Neuronal stem cell (in vitro differentiated cells): Measurements from ENCODE around the gene ALDH3B1.

Experiments
- DNase-seq: peaks from one replicate; pipeline ENCODE4 v3.0.0-alpha.2; 2013; ENCODE audit warnings: low spot score
- H2AFZ ChIP-seq: one replicate; pipeline ENCODE4 v1.6.1; 2013; ENCODE audit warnings: mild to moderate bottlenecking, low read length, inconsistent platforms
- H2AK5ac ChIP-seq: 2 replicates; pipeline ENCODE4 v1.6.1; 2013; ENCODE audit warnings: low read depth, mild to moderate bottlenecking, inconsistent platforms, low read length, moderate library complexity, mixed read lengths
- H2BK120ac ChIP-seq: 2 replicates; pipeline ENCODE4 v1.6.1; 2013; ENCODE audit warnings: low read depth, mild to moderate bottlenecking, inconsistent platforms, low read length, moderate library complexity, mixed read lengths
- H2BK12ac ChIP-seq: one replicate; pipeline ENCODE4 v1.6.1; 2013; ENCODE audit warnings: low read length, inconsistent platforms
- H2BK15ac ChIP-seq: 2 replicates; pipeline ENCODE4 v1.6.1; 2013; ENCODE audit warnings: mild to moderate bottlenecking, low read length, inconsistent platforms, mixed read lengths
- H2BK5ac ChIP-seq: one replicate; pipeline ENCODE4 v1.6.1; 2013; ENCODE audit warnings: inconsistent platforms, mild to moderate bottlenecking, low read length, moderate library complexity
- H3K14ac ChIP-seq: one replicate; pipeline ENCODE4 v1.6.1; 2013; ENCODE audit warnings: low read length, inconsistent platforms
- H3K18ac ChIP-seq: 2 replicates; pipeline ENCODE4 v1.6.1; 2013; ENCODE audit warnings: low read length, inconsistent platforms
- H3K23ac ChIP-seq: 2 replicates; pipeline ENCODE4 v1.6.1; 2013; ENCODE audit warnings: low read depth, mild to moderate bottlenecking, mixed read lengths, low read length, inconsistent platforms; ENCODE audit not compliant: poor library complexity
- H3K27ac ChIP-seq: replicated peaks from 3 replicates; pipeline ENCODE4 v1.5.1; 2013; ENCODE audit warnings: low read length, inconsistent platforms
- H3K27me3 ChIP-seq, 3 experiments: 2 replicates each; pipeline ENCODE4 v1.6.1; 2013; ENCODE audit warnings: low read length in 3 of 3, mild to moderate bottlenecking in 2 of 3, inconsistent platforms in 1 of 3, low read depth in 1 of 3, mixed read lengths in 1 of 3, moderate library complexity in 1 of 3; ENCODE audit not compliant: control insufficient read depth in 3 of 3, insufficient read depth in 3 of 3
- H3K36me3 ChIP-seq, 2 donors: replicated peaks in 1 of 2; 2 replicates each; pipeline ENCODE4 v1.6.1; 2013; ENCODE audit warnings: low read length in 2 of 2; ENCODE audit not compliant: control insufficient read depth in 2 of 2, insufficient read depth in 2 of 2
- H3K4ac ChIP-seq: 2 replicates; pipeline ENCODE4 v1.6.1; 2013; ENCODE audit warnings: inconsistent platforms, mild to moderate bottlenecking, low read length, moderate library complexity
- H3K4me1 ChIP-seq, 2 donors: 1 replicate in 1 of 2; 2 replicates in 1 of 2; pipeline ENCODE4 v1.6.1; 2013; ENCODE audit warnings: low read length in 2 of 2, low read depth in 1 of 2; ENCODE audit not compliant: control insufficient read depth in 2 of 2, insufficient read depth in 1 of 2
- H3K4me2 ChIP-seq: one replicate; pipeline ENCODE4 v1.6.1; 2013; ENCODE audit warnings: mild to moderate bottlenecking, low read length, inconsistent platforms; ENCODE audit not compliant: insufficient read depth, poor library complexity, severe bottlenecking
- H3K4me3 ChIP-seq, 2 donors: 2 replicates each; pipeline ENCODE4 v1.5.1; 2013; ENCODE audit warnings: low read length in 2 of 2, mild to moderate bottlenecking in 2 of 2, inconsistent platforms in 1 of 2, moderate library complexity in 1 of 2
- H3K79me1 ChIP-seq: one replicate; pipeline ENCODE4 v1.6.1; 2013; ENCODE audit warnings: low read depth, mild to moderate bottlenecking, inconsistent platforms, low read length, moderate library complexity
- H3K9ac ChIP-seq: one replicate; pipeline ENCODE4 v1.6.1; 2013; ENCODE audit warnings: mild to moderate bottlenecking, low read depth, low read length, inconsistent platforms; ENCODE audit not compliant: poor library complexity
- H3K9me3 ChIP-seq, 2 donors: replicated peaks in 1 of 2; 2 replicates each; pipeline versions ENCODE3 to v1.6.1; 2013; ENCODE audit warnings: low read length in 2 of 2, mild to moderate bottlenecking in 2 of 2, inconsistent platforms in 1 of 2, low read depth in 1 of 2, mixed read lengths in 1 of 2, moderate library complexity in 1 of 2; ENCODE audit not compliant: control insufficient read depth in 2 of 2, insufficient read depth in 1 of 2
- H4K8ac ChIP-seq: one replicate; pipeline ENCODE4 v1.6.1; 2013; ENCODE audit warnings: low read depth, mild to moderate bottlenecking, inconsistent platforms, low read length, moderate library complexity
- H4K91ac ChIP-seq: one replicate; pipeline ENCODE4 v1.6.1; 2013; ENCODE audit warnings: low read length, low read depth, mild to moderate bottlenecking, inconsistent platforms; ENCODE audit not compliant: poor library complexity
- WGBS, 2 donors: extraction: QIAGEN DNeasy Blood & Tissue Kit; methylation state at CpG; one replicate each; pipeline ENCODE4 v1.1.7; 2013; ENCODE audit warnings: missing lambda C conversion rate in 2 of 2, mixed read lengths in 1 of 2; ENCODE audit not compliant: insufficient read length in 2 of 2, insufficient replicate concordance in 1 of 2; ENCODE audit errors: extremely low coverage in 2 of 2; 5-methylcytosine and 5-hydroxymethylcytosine counted together

ALDH3B1 gene

GRCh38 chr11:68053981-68054812, 44.1 kb downstream of the ALDH3B1 start:
- H3K9ac ChIP-seq: no peak overlapping the region
- H2BK120ac ChIP-seq: no peak overlapping the region
- no peak overlapping the region for H3K18ac ChIP-seq
- H3K4me1 ChIP-seq: peaks cover 0 to 3% of the 10 kb centered on the region in 2 donors
- no peak overlapping the region for H2BK12ac ChIP-seq
- no peak overlapping the region for H2BK15ac ChIP-seq
- H2BK5ac ChIP-seq: no peak overlapping the region
- no peak overlapping the region for H3K4me2 ChIP-seq
- H4K91ac ChIP-seq: no peak overlapping the region
- DNase-seq: no peak
- peaks cover 0 to 2% of the 10 kb centered on the region in 2 donors for H3K9me3 ChIP-seq
- H3K27me3 ChIP-seq: no peaks in the 10 kb centered on the region
- no peak overlapping the region for H2AFZ ChIP-seq
- H3K27ac ChIP-seq: no peak overlapping the region
- H3K23ac ChIP-seq: no peak overlapping the region
- H3K14ac ChIP-seq: no peak overlapping the region
- no peak overlapping the region for H2AK5ac ChIP-seq
- H3K4ac ChIP-seq: no peak overlapping the region
- H3K36me3 ChIP-seq: peaks cover 1 to 18% of the 10 kb centered on the region in 2 donors
- H3K79me1 ChIP-seq: peaks cover 2% of the 10 kb centered on the region
- no peak overlapping the region for H4K8ac ChIP-seq
- no CpG with 5 or more reads among the region's 11 CpGs for WGBS, 2 donors
- H3K4me3 ChIP-seq: peak overlapping the region in 1 of 2 donors; percentile 14

GRCh38 chr11:68056317-68057285, 46.5 kb downstream of the ALDH3B1 start:
- Histone ChIP-seq H2BK12ac (no peak overlapping the region), H3K9ac (no peak overlapping the region), H3K4ac (no peak overlapping the region), H4K8ac (no peak overlapping the region), H3K27me3 (no peaks in the 10 kb centered on the region), H3K4me2 (no peak overlapping the region), H3K79me1 (peaks cover 2% of the 10 kb centered on the region), H3K4me3 (no peak overlapping the region), H3K18ac (no peak overlapping the region), H4K91ac (no peak overlapping the region), H2BK5ac (no peak overlapping the region), H2AFZ (no peak overlapping the region), H3K9me3 (peaks cover 0 to 5% of the 10 kb centered on the region in 2 donors), H3K23ac (no peak overlapping the region), H3K4me1 (no peaks in the 10 kb centered on the region), H3K27ac (no peak overlapping the region), H3K14ac (no peak overlapping the region), H2BK15ac (no peak overlapping the region), H3K36me3 (peaks cover 5 to 38% of the 10 kb centered on the region in 2 donors), H2AK5ac (no peak overlapping the region), H2BK120ac (no peak overlapping the region)
- no CpG with 5 or more reads among the region's 12 CpGs for WGBS, 2 donors
- no peak for DNase-seq

GRCh38 chr11:68057807-68058206, 47.7 kb downstream of the ALDH3B1 start:
- peaks cover 2% of the 10 kb centered on the region for H3K79me1 ChIP-seq
- no peak overlapping the region for H2BK5ac ChIP-seq
- no peak overlapping the region for H3K9ac ChIP-seq
- H3K4me2 ChIP-seq: no peak overlapping the region
- H3K4me3 ChIP-seq: no peak overlapping the region
- H2AK5ac ChIP-seq: no peak overlapping the region
- H3K4ac ChIP-seq: no peak overlapping the region
- H3K27me3 ChIP-seq: no peaks in the 10 kb centered on the region
- H3K4me1 ChIP-seq: no peaks in the 10 kb centered on the region
- H3K36me3 ChIP-seq: peaks cover 13 to 50% of the 10 kb centered on the region in 2 donors
- no peak overlapping the region for H2BK12ac ChIP-seq
- no peak overlapping the region for H2BK120ac ChIP-seq
- H3K9me3 ChIP-seq: peaks cover 0 to 5% of the 10 kb centered on the region in 2 donors
- no peak overlapping the region for H2AFZ ChIP-seq
- no peak overlapping the region for H4K91ac ChIP-seq
- DNase-seq: no peak
- no peak overlapping the region for H4K8ac ChIP-seq
- H3K27ac ChIP-seq: no peak overlapping the region
- H3K23ac ChIP-seq: no peak overlapping the region
- WGBS, 2 donors: no CpG with 5 or more reads among the region's 4 CpGs
- H2BK15ac ChIP-seq: no peak overlapping the region
- no peak overlapping the region for H3K18ac ChIP-seq
- H3K14ac ChIP-seq: no peak overlapping the region

- H3K4me2 ChIP-seq: no peak overlapping the region
- peaks cover 23 to 85% of the 10 kb centered on the region in 2 donors for H3K36me3 ChIP-seq
- H2AFZ ChIP-seq: no peak overlapping the region
- peaks cover 0 to under 1% of the 10 kb centered on the region in 2 donors for H3K4me1 ChIP-seq
- H2BK15ac ChIP-seq: no peak overlapping the region
- H3K27me3 ChIP-seq: no peaks in the 10 kb centered on the region
- H2BK120ac ChIP-seq: no peak overlapping the region
- no peak overlapping the region for H3K4me3 ChIP-seq
- no peak overlapping the region for H4K8ac ChIP-seq
- H3K9me3 ChIP-seq: peaks cover 0 to 5% of the 10 kb centered on the region in 2 donors
- DNase-seq: no peak
- H3K4ac ChIP-seq: no peak overlapping the region
- H3K18ac ChIP-seq: no peak overlapping the region
- H3K9ac ChIP-seq: no peak overlapping the region
- H3K27ac ChIP-seq: no peak overlapping the region
- H2BK5ac ChIP-seq: no peak overlapping the region
- H2BK12ac ChIP-seq: no peak overlapping the region
- H2AK5ac ChIP-seq: no peak overlapping the region
- H3K14ac ChIP-seq: no peak overlapping the region
- no peaks in the 10 kb centered on the region for H3K79me1 ChIP-seq
- no peak overlapping the region for H4K91ac ChIP-seq
- WGBS, 2 donors: no CpG with 5 or more reads among the region's 7 CpGs
- no peak overlapping the region for H3K23ac ChIP-seq
Measured at GRCh38 chr11:68061508-68061907, 51.4 kb downstream of the ALDH3B1 start.
